A673 (cell line): ENCODE results near the gene DNAJC6. TPM values are rescaled to one million over a fixed set of nuclear protein-coding genes. Genes with fewer than 3 reads are reported as not detected.

Source experiments
- BruUV-seq: library from RNA; stranded (reverse); fragments of 400-500 nt; replicated peaks from 2 replicates; lab custom pipeline; 2021; lab: Mats Ljungman, UMichigan
- CTCF ChIA-PET: fragments of 300-600 bp; sonication (Branson Sonifier 250); formaldehyde crosslinking; loops from one replicate; lab custom pipeline; 2022; ENCODE audit warnings: antibody characterized with exemption; lab: Charles Lee
- POLR2A ChIA-PET: fragments of 300-600 bp; sonication (Branson Sonifier 250); formaldehyde crosslinking; loops from one replicate; lab custom pipeline; 2022; ENCODE audit warnings: antibody characterized with exemption; ENCODE audit not compliant: low non-redundant PET; lab: Charles Lee
- DNase-seq: peaks from one replicate; pipeline ENCODE4 v3.0.0-alpha.2; 2015; ENCODE audit warnings: low spot score
- H3K27ac ChIP-seq: fragments of 200-600 bp; sonication (generic); 2 replicates; pipeline ENCODE4 v1.5.1; 2016; ENCODE audit warnings: mixed run types, low read depth, mild to moderate bottlenecking, mixed read lengths, antibody characterized with exemption, low read length; ENCODE audit not compliant: poor library complexity, severe bottlenecking
- H3K27me3 ChIP-seq: fragments of 200-600 bp; sonication (generic); replicated peaks from 2 replicates; pipeline ENCODE4 v1.6.1; 2017; ENCODE audit warnings: mixed run types, low read depth, mild to moderate bottlenecking, mixed read lengths, antibody characterized with exemption, low read length; ENCODE audit not compliant: insufficient read depth, poor library complexity
- H3K36me3 ChIP-seq: fragments of 200-600 bp; sonication (generic); 2 replicates; pipeline ENCODE4 v1.6.1; 2016; ENCODE audit warnings: mixed run types, mild to moderate bottlenecking, mixed read lengths, antibody characterized with exemption, low read length; ENCODE audit not compliant: insufficient read depth, poor library complexity, severe bottlenecking
- H3K4me1 ChIP-seq: fragments of 200-600 bp; sonication (generic); 2 replicates; pipeline ENCODE4 v1.6.1; 2017; ENCODE audit warnings: mixed run types, mild to moderate bottlenecking, mixed read lengths, antibody characterized with exemption, low read length; ENCODE audit not compliant: insufficient read depth, poor library complexity, severe bottlenecking
- H3K4me3 ChIP-seq: fragments of 200-600 bp; sonication (generic); 2 replicates; pipeline ENCODE4 v1.5.1; 2016; ENCODE audit warnings: low read depth, mixed run types, mild to moderate bottlenecking, mixed read lengths, low read length; ENCODE audit not compliant: poor library complexity, severe bottlenecking
- H3K9me3 ChIP-seq: fragments of 200-600 bp; sonication (generic); 2 replicates; pipeline ENCODE4 v1.6.1; 2016; ENCODE audit warnings: mixed run types, low read depth, mild to moderate bottlenecking, mixed read lengths, antibody characterized with exemption, low read length; ENCODE audit not compliant: poor library complexity, severe bottlenecking
- EZH2 ChIP-seq: fragments of 200-600 bp; sonication (generic); IDR thresholded peaks from 2 replicates; pipeline ENCODE4 v1.6.1; 2017; ENCODE audit warnings: borderline replicate concordance, low read depth, mild to moderate bottlenecking, mixed read lengths, antibody characterized with exemption, low read length; ENCODE audit not compliant: poor library complexity, severe bottlenecking
- intact Hi-C: fragments of 100-400 bp; cut with micrococcal nuclease; formaldehyde crosslinking; loops from one replicate; pipeline ENCODE4 v1.10.0; 2022; ENCODE audit not compliant: unreplicated experiment
- total RNA-seq: library from RNA; stranded (reverse); gene quantifications from 2 replicates; pipeline ENCODE4 v1.2.3, GENCODE V29; 2021
- TF ChIP-seq, protein P1 (sequence below): fragments of 300-800, 200-600 bp; sonication (generic); conservative IDR thresholded peaks from 2 replicates; pipeline ENCODE4 v1.5.1; 2017; ENCODE audit warnings: low read depth, mild to moderate bottlenecking, antibody characterized with exemption, low read length, moderate library complexity, mixed read lengths

Gene DNAJC6
- total RNA-seq, 1 experiment from 2014 or later = 1.1 TPM

DNA sequence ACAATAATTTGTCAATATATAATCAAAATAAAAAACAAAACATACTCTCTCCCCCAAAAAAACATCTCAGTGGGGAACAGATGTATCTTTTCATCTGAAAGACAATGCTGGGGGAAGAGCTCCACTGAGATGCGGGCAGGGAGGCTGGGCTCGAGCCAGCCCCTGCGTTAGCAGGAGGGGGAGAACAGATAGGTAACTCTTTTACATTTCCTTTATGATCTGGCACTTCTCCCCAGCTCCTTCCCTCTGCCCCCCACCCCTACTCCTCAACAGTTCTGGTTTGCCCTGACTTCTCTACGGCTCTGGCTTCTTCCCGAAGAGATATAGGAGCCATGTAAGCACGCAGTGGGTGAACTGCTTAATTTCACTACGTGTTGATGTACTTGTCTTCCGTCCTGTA is 123.6 kb downstream of the DNAJC6 start:
- intact Hi-C loops = no loop called here
- Histone ChIP-seq H3K27me3 (no peaks in the 10 kb centered on the region), H3K4me1 (no peaks in the 10 kb centered on the region), H3K9me3 (no peaks in the 10 kb centered on the region), H3K36me3 (no peaks in the 10 kb centered on the region), H3K27ac (no peak overlapping the region), H3K4me3 (no peak overlapping the region)
- TSS peak; percentile 14 for BruUV-seq
- CTCF ChIA-PET = no interaction called here
- POLR2A ChIA-PET = no interaction called here
- DNase-seq = no peak
- TF ChIP-seq, protein P1, sequence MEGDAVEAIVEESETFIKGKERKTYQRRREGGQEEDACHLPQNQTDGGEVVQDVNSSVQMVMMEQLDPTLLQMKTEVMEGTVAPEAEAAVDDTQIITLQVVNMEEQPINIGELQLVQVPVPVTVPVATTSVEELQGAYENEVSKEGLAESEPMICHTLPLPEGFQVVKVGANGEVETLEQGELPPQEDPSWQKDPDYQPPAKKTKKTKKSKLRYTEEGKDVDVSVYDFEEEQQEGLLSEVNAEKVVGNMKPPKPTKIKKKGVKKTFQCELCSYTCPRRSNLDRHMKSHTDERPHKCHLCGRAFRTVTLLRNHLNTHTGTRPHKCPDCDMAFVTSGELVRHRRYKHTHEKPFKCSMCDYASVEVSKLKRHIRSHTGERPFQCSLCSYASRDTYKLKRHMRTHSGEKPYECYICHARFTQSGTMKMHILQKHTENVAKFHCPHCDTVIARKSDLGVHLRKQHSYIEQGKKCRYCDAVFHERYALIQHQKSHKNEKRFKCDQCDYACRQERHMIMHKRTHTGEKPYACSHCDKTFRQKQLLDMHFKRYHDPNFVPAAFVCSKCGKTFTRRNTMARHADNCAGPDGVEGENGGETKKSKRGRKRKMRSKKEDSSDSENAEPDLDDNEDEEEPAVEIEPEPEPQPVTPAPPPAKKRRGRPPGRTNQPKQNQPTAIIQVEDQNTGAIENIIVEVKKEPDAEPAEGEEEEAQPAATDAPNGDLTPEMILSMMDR = no peak
- TF ChIP-seq EZH2 = no peak

DNA sequence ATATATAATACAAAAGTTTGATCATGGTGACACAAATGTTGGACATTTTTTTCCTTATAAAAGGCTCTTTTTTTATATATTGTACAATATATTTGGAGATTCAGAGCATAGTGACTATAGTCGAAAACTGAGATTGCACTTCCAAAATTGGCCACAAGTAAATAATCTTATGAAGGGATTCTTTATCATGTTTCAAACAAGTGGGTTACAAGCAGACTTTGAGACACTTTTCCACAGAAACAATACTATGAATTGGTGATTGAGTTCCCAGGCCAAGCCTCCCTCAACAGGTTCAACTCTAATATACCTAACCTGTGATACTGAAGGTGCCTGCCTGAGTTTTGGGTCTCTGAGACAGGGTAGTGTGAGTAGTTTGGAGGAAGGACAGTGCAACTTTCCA is 124.9 kb downstream of the DNAJC6 start:
- intact Hi-C loops = no loop called here
- H3K9me3 ChIP-seq = no peaks in the 10 kb centered on the region
- no TSS peak for BruUV-seq

DNA sequence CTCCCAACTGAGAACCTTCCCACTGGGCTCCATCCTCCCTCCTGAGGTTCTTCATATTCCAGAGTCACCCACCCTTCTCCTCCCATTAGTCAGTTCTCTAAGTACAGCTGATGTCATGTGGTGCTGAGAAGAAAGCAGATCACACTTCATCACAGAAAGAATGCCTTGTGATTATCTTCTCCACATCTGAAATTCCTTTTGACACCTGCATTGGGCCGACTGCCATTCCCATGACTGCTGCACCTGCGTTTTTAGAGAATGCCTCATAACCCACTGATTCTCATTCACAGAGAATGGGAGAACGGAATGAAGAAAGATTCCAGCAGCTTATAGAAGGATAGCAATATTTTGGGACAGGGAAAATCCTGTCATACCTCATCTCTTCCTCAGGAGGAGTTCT is 125.4 kb downstream of the DNAJC6 start:
- H3K27me3 ChIP-seq = no peaks in the 10 kb centered on the region
- no peak overlapping the region for H3K4me3 ChIP-seq
- no peaks in the 10 kb centered on the region for H3K9me3 ChIP-seq
- no peaks in the 10 kb centered on the region for H3K4me1 ChIP-seq
- POLR2A ChIA-PET = no interaction called here
- H3K36me3 ChIP-seq = no peaks in the 10 kb centered on the region
- no peak overlapping the region for H3K27ac ChIP-seq
- TF ChIP-seq, protein P1 = no peak
- TF ChIP-seq EZH2 = no peak
- no TSS peak for BruUV-seq
- CTCF ChIA-PET = no interaction called here
- intact Hi-C loops = no loop called here
- DNase-seq = no peak

More for the DNA sequence above, 124.9 kb downstream of the DNAJC6 start:
- Histone ChIP-seq H3K27me3 (no peaks in the 10 kb centered on the region), H3K4me3 (no peak overlapping the region), H3K27ac (no peak overlapping the region), H3K36me3 (no peaks in the 10 kb centered on the region), H3K4me1 (no peaks in the 10 kb centered on the region)
- ChIA-PET POLR2A (no interaction called here), CTCF (no interaction called here)
- no peak for TF ChIP-seq EZH2
- TF ChIP-seq, protein P1 = peak; percentile 26; the same call in 1 of the 2 replicates
- DNase-seq = no peak
